ENCODE data around the gene CAT.

GRCh38 chr11:34416766-34417165, 22.0 kb upstream of the CAT start:
- TF ChIP-seq CSDC2 (CRISPR knock-in tag; IDR thresholded peaks at IDR 0.05) = no peak
- TF ChIP-seq ZNF8 (CRISPR knock-in tag; IDR thresholded peaks at IDR 0.05) = no peak
- TF ChIP-seq RARB (CRISPR knock-in tag; IDR thresholded peaks at IDR 0.05) = no peak
- TF ChIP-seq PATZ1 (CRISPR knock-in tag; IDR thresholded peaks at IDR 0.05; ENCODE audit: borderline replicate concordance) = no peak
- no peak for TF ChIP-seq ZFP3 (CRISPR knock-in tag; IDR thresholded peaks at IDR 0.05)
- no peak for TF ChIP-seq ZFP30 (CRISPR knock-in tag; IDR thresholded peaks at IDR 0.05)
- no peak for TF ChIP-seq GLIS3 (CRISPR knock-in tag; IDR thresholded peaks at IDR 0.05)
- no peak for TF ChIP-seq TOX (CRISPR knock-in tag; IDR thresholded peaks at IDR 0.05; ENCODE audit: borderline replicate concordance)
- no peak for TF ChIP-seq OSR1 (CRISPR knock-in tag; IDR thresholded peaks at IDR 0.05)
- TF ChIP-seq ARNTL (CRISPR knock-in tag; IDR thresholded peaks at IDR 0.05; ENCODE audit: borderline replicate concordance, low read depth) = no peak
- no peak for TF ChIP-seq BACH2 (CRISPR knock-in tag; IDR thresholded peaks at IDR 0.05; ENCODE audit: borderline replicate concordance)
- TF ChIP-seq SNAI2 (CRISPR knock-in tag; IDR thresholded peaks at IDR 0.05) = no peak
- no peak for TF ChIP-seq ISL1 (CRISPR knock-in tag; IDR thresholded peaks at IDR 0.05)
